ENCODE measurements around the gene CISD3.

GRCh38 chr17:38748892-38749222 is 18.7 kb downstream of the CISD3 start:
- no peak for TF ChIP-seq KDM1A (IDR thresholded peaks at IDR 0.05; ENCODE audit: borderline replicate concordance, low read length)
- TF ChIP-seq KDM5A (IDR thresholded peaks at IDR 0.05; ENCODE audit: low read length), result no peak
- no peak for TF ChIP-seq BRCA1 (IDR thresholded peaks at IDR 0.05; ENCODE audit: low read depth, low read length)
- TF ChIP-seq NRF1 (IDR thresholded peaks at IDR 0.05; ENCODE audit: low read depth, low read length), result no peak
- no peak for TF ChIP-seq JUN (IDR thresholded peaks at IDR 0.05; ENCODE audit: low read depth, low read length)
- no peak for TF ChIP-seq MAX (IDR thresholded peaks at IDR 0.05)
- TF ChIP-seq SUZ12 (IDR thresholded peaks at IDR 0.05; ENCODE audit: low read length), result no peak
- no peak for TF ChIP-seq NANOG (IDR thresholded peaks at IDR 0.05; ENCODE audit: insufficient read depth, low read depth, low read length, poor library complexity, severe bottlenecking)

Data from H1 (cell line).